Keratinocyte (primary cell): Measurements from ENCODE around the gene ZNF529. TPM values are rescaled to one million over a fixed set of nuclear protein-coding genes. Genes with fewer than 3 reads are reported as not detected.

Experiments used
- DNase-seq: peaks from one replicate; pipeline ENCODE4 v3.0.0-alpha.2; 2011; ENCODE audit warnings: low read depth, missing footprints, low spot score
- FAIRE-seq: peaks from 2 replicates; lab custom pipeline; 2011; peaks lifted over from hg19 to GRCh38; lab: Jason Lieb, UNC
- H2AFZ ChIP-seq: 2 replicates; pipeline ENCODE4 v1.6.0; 2012; ENCODE audit warnings: low read length, control low read depth, inconsistent platforms; ENCODE audit not compliant: control insufficient read depth
- H3K27ac ChIP-seq: 2 replicates; pipeline ENCODE4 v1.5.1; 2011; ENCODE audit warnings: low read length; ENCODE audit not compliant: control insufficient read depth, insufficient read depth
- H3K27me3 ChIP-seq: 3 replicates; pipeline ENCODE4 v1.6.0; 2011; ENCODE audit warnings: low read length; ENCODE audit not compliant: control insufficient read depth, insufficient read depth; ENCODE audit errors: extremely low read depth
- H3K36me3 ChIP-seq, 2 experiments: 2 replicates in 1 of 2; 3 replicates in 1 of 2; pipeline ENCODE4 v1.5.1; 2011; ENCODE audit warnings: low read length in 2 of 2, mild to moderate bottlenecking in 1 of 2; ENCODE audit not compliant: control insufficient read depth in 2 of 2, insufficient read depth in 2 of 2; ENCODE audit errors: extremely low read depth in 1 of 2
- H3K4me1 ChIP-seq: 3 replicates; pipeline ENCODE4 v1.5.1; 2011; ENCODE audit warnings: low read length; ENCODE audit not compliant: control insufficient read depth, insufficient read depth; ENCODE audit errors: extremely low read depth
- H3K4me2 ChIP-seq: 3 replicates; pipeline ENCODE4 v1.6.0; 2011; ENCODE audit warnings: low read depth, low read length; ENCODE audit not compliant: control insufficient read depth, insufficient read depth; ENCODE audit errors: extremely low read depth
- H3K4me3 ChIP-seq, 3 experiments: fragments of 200-600 bp in 1 of 3; sonication (generic) in 1 of 3; 2 replicates in 2 of 3; 3 replicates in 1 of 3; pipeline ENCODE4 v1.5.1; 2011 to 2016; ENCODE audit warnings: low read length in 3 of 3, mild to moderate bottlenecking in 3 of 3, control low read depth in 2 of 3, inconsistent platforms in 1 of 3, low read depth in 1 of 3, mixed read lengths in 1 of 3, mixed run types in 1 of 3, moderate library complexity in 1 of 3; ENCODE audit not compliant: control insufficient read depth in 2 of 3, insufficient read depth in 2 of 3; ENCODE audit errors: extremely low read depth in 1 of 3
- H3K79me2 ChIP-seq: 2 replicates; pipeline ENCODE4 v1.6.0; 2012; ENCODE audit warnings: low read length; ENCODE audit not compliant: control insufficient read depth, insufficient read depth
- H3K9ac ChIP-seq: 3 replicates; pipeline ENCODE4 v1.6.0; 2011; ENCODE audit warnings: low read length; ENCODE audit not compliant: control insufficient read depth, insufficient read depth; ENCODE audit errors: extremely low read depth
- H3K9me1 ChIP-seq: 3 replicates; pipeline ENCODE4 v1.6.0; 2011; ENCODE audit warnings: low read length; ENCODE audit not compliant: control insufficient read depth, insufficient read depth; ENCODE audit errors: extremely low read depth
- H3K9me3 ChIP-seq: 2 replicates; pipeline ENCODE4 v1.5.1; 2012; ENCODE audit warnings: low read depth, low read length; ENCODE audit not compliant: control insufficient read depth
- H4K20me1 ChIP-seq: 3 replicates; pipeline ENCODE4 v1.6.0; 2011; ENCODE audit warnings: low read length; ENCODE audit not compliant: control insufficient read depth, insufficient read depth; ENCODE audit errors: extremely low read depth
- EZH2 ChIP-seq: IDR thresholded peaks from one replicate; pipeline ENCODE4 v1.6.1; 2012; ENCODE audit warnings: inconsistent platforms, mild to moderate bottlenecking, low read length, moderate library complexity
- dilution Hi-C: fragments of 300-500 bp; cut with MboI; formaldehyde crosslinking; loops from one replicate; pipeline ENCODE4 v1.7.0; 2020; ENCODE audit warnings: low sequenced_read_pairs; ENCODE audit not compliant: extremely low pct_ligation_motif_present
- polyA plus RNA-seq, 5 experiments: library from polyadenylated mRNA; depleted of rRNA in 3 of 5; stranded (reverse) in 3 of 5; stranded (forward) in 1 of 5; unstranded in 1 of 5; fragments of >200 nt; gene quantifications; 1 replicate in 1 of 5; 2 replicates in 3 of 5; 3 replicates in 1 of 5; pipeline versions ENCODE4 v1.2.1 to v1.2.3, GENCODE V29; 2011 to 2012; ENCODE audit warnings: missing spikeins in 2 of 5, low read depth in 1 of 5, low replicate concordance in 1 of 5
- TF ChIP-seq, protein P1 (sequence below), 3 experiments: IDR thresholded peaks in 1 of 3; conservative IDR thresholded peaks in 1 of 3; optimal IDR thresholded peaks in 1 of 3; 2 replicates in 2 of 3; 3 replicates in 1 of 3; pipeline versions ENCODE3 to v1.5.1; 2011; ENCODE audit warnings: low read length in 3 of 3, mild to moderate bottlenecking in 3 of 3, moderate library complexity in 2 of 3, control low read depth in 1 of 3, inconsistent platforms in 1 of 3; ENCODE audit not compliant: insufficient read depth in 2 of 3; ENCODE audit errors: extremely low read depth in 1 of 3

Gene ZNF529
- polyA plus RNA-seq, 1 donor (not counting 4 experiments of a cell fraction or from before 2014, with no cell fraction given), result 5.5 TPM

DNA sequence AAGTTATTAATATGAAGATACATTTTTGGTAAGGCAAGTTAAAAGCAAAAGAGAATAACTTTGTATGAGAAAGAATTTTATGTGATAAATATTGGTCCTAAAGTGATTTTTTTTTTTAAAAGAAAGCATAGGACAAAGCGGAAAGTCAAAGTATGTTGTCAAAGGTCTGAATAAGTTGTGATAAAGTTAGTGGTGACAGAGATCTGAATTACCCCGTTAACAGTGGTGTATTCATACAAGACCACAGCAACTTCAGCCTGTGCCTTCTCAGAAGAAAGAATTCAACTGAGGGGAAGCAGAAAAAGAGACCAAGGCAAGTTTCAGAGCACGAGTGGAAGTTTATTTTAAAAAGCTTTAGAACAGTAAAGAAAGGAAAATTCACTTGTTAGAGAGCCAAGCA is 64.8 kb downstream of the ZNF529 start:
- no peaks in the 10 kb centered on the region for H3K36me3 ChIP-seq
- H2AFZ ChIP-seq, result no peak overlapping the region
- no peaks in the 10 kb centered on the region for H4K20me1 ChIP-seq
- H3K4me1 ChIP-seq, result no peaks in the 10 kb centered on the region
- DNase-seq (no peak), FAIRE-seq (no peak)
- no peak overlapping the region for H3K4me3 ChIP-seq
- H3K9me3 ChIP-seq, result peaks cover 7% of the 10 kb centered on the region
- no peak overlapping the region for H3K27ac ChIP-seq
- no peaks in the 10 kb centered on the region for H3K9me1 ChIP-seq
- no peak for TF ChIP-seq EZH2
- H3K27me3 ChIP-seq, result no peaks in the 10 kb centered on the region
- dilution Hi-C loops, result no loop called here
- no peak overlapping the region for H3K4me2 ChIP-seq
- H3K79me2 ChIP-seq, result no peaks in the 10 kb centered on the region
- H3K9ac ChIP-seq, result no peak overlapping the region

DNA sequence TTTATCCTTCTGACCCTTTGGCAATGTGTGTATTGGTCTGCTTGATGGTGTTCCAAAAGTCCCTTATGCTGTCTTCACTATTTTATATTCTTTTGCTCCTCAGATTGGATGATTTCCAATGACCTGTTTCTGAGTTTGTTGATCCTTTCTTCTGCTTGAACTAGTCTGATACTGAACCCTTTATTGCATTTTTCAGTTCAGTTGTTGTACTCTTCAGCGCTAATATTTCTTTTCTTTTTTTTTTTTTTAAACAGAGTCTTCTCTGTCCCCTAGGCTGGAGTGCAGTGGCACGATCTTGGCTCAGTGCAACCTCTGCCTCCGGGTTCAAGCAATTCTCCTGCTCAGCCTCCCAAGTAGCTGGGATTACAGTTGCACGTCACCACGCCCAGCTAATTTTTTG is 71.1 kb downstream of the ZNF529 start:
- Histone ChIP-seq H3K36me3 (no peaks in the 10 kb centered on the region), H3K4me3 (no peak overlapping the region), H2AFZ (no peak overlapping the region), H3K4me2 (no peak overlapping the region), H3K9me1 (no peaks in the 10 kb centered on the region), H4K20me1 (no peaks in the 10 kb centered on the region), H3K9ac (no peak overlapping the region), H3K9me3 (peaks cover 1% of the 10 kb centered on the region), H3K4me1 (no peaks in the 10 kb centered on the region), H3K27ac (no peak overlapping the region), H3K79me2 (no peaks in the 10 kb centered on the region), H3K27me3 (no peaks in the 10 kb centered on the region)
- DNase-seq (no peak), FAIRE-seq (no peak)
- TF ChIP-seq, protein P1, sequence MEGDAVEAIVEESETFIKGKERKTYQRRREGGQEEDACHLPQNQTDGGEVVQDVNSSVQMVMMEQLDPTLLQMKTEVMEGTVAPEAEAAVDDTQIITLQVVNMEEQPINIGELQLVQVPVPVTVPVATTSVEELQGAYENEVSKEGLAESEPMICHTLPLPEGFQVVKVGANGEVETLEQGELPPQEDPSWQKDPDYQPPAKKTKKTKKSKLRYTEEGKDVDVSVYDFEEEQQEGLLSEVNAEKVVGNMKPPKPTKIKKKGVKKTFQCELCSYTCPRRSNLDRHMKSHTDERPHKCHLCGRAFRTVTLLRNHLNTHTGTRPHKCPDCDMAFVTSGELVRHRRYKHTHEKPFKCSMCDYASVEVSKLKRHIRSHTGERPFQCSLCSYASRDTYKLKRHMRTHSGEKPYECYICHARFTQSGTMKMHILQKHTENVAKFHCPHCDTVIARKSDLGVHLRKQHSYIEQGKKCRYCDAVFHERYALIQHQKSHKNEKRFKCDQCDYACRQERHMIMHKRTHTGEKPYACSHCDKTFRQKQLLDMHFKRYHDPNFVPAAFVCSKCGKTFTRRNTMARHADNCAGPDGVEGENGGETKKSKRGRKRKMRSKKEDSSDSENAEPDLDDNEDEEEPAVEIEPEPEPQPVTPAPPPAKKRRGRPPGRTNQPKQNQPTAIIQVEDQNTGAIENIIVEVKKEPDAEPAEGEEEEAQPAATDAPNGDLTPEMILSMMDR (optimal IDR thresholded peaks at IDR 0.05 in 1 of 3, IDR thresholded peaks at IDR 0.05 in 1 of 3, conservative IDR thresholded peaks at IDR 0.05 in 1 of 3; ENCODE audit: extremely low read depth in 1 of 3, insufficient read depth in 2 of 3, low read length in 3 of 3), result no peak
- TF ChIP-seq EZH2, result no peak
- dilution Hi-C loops, result no loop called here

DNA sequence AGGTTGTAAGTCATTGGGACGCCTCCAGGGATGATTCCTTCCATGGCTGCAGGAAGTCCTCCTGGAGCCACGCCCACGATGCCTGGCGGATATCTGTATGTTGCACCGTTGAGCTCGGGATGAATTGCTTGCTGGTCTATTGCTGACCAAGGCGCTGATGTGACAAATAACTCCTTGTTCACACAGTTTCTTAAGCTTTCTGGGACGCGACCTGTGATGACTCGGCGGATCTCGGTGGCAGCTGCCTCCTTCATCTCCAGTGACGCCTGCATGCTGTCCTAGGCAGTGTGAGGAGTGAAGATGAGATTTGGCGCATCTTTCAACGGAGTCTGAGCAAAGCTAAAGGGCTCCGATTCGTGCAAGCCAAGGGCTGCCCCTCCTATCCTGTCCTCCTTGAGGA is 76.1 kb downstream of the ZNF529 start:
- Histone ChIP-seq H2AFZ (no peak overlapping the region), H3K4me3 (no peak overlapping the region), H3K27me3 (no peaks in the 10 kb centered on the region), H3K4me2 (no peak overlapping the region), H3K4me1 (no peaks in the 10 kb centered on the region), H3K9me1 (no peaks in the 10 kb centered on the region), H3K9ac (no peak overlapping the region), H3K79me2 (no peaks in the 10 kb centered on the region), H3K9me3 (peaks cover 3% of the 10 kb centered on the region), H3K27ac (no peak overlapping the region), H3K36me3 (no peaks in the 10 kb centered on the region), H4K20me1 (no peaks in the 10 kb centered on the region)
- no peak for DNase-seq
- dilution Hi-C loops, result no loop called here
- TF ChIP-seq EZH2, result no peak
- TF ChIP-seq, protein P1 (optimal IDR thresholded peaks at IDR 0.05 in 1 of 3, IDR thresholded peaks at IDR 0.05 in 1 of 3, conservative IDR thresholded peaks at IDR 0.05 in 1 of 3; ENCODE audit: extremely low read depth in 1 of 3, insufficient read depth in 2 of 3, low read length in 3 of 3), result no peak
- FAIRE-seq, result peak; percentile 32
